Muscle of leg (tissue), 11 donors: ENCODE data around the gene MC2R. TPM values are rescaled to one million over a fixed set of nuclear protein-coding genes. Genes with fewer than 3 reads are reported as not detected.
"Not testable (repeated sequence)": the region's sequence is repeated elsewhere in the genome, so short reads cannot be mapped to it uniquely, and the experiment has no call there.

ENCODE experiments used
- DNase-seq: peaks from one replicate; pipeline ENCODE4 v3.0.0; 2013
- H3K27ac ChIP-seq: one replicate; pipeline ENCODE4 v1.5.1; 2013; ENCODE audit warnings: mild to moderate bottlenecking, low read length, control low read depth
- H3K27me3 ChIP-seq: one replicate; pipeline ENCODE4 v1.6.1; 2013; ENCODE audit warnings: low read length; ENCODE audit not compliant: control insufficient read depth, insufficient read depth
- H3K36me3 ChIP-seq: one replicate; pipeline ENCODE4 v1.6.1; 2013; ENCODE audit warnings: low read length; ENCODE audit not compliant: control insufficient read depth, insufficient read depth
- H3K4me1 ChIP-seq: one replicate; pipeline ENCODE4 v1.6.1; 2013; ENCODE audit warnings: low read length; ENCODE audit not compliant: control insufficient read depth, insufficient read depth
- H3K4me3 ChIP-seq: one replicate; pipeline ENCODE4 v1.5.1; 2013; ENCODE audit warnings: low read length, control low read depth
- H3K9me3 ChIP-seq: replicated peaks from 2 replicates; pipeline ENCODE4 v1.6.1; 2013; ENCODE audit warnings: low read depth, low read length; ENCODE audit not compliant: control insufficient read depth
- WGBS: methylation state at CpG from one replicate; pipeline ENCODE4 v1.1.5; 2013; ENCODE audit warnings: missing lambda C conversion rate; ENCODE audit not compliant: insufficient coverage; 5-methylcytosine and 5-hydroxymethylcytosine counted together
- polyA plus RNA-seq, 8 donors: library from polyadenylated mRNA; unstranded; fragments of 120-200 nt; gene quantifications; one replicate each; pipeline versions ENCODE4 v1.2.1 to v1.2.3, GENCODE V29; 2013; ENCODE audit warnings: inconsistent platforms in 1 of 8, low replicate concordance in 1 of 8; ENCODE audit not compliant: insufficient read length in 8 of 8, insufficient read depth in 1 of 8
- total RNA-seq: library from RNA; stranded (reverse); fragments of 120-200 nt; gene quantifications from one replicate; pipeline ENCODE4 v1.2.4, GENCODE V29; 2013

MC2R gene
- total and polyA plus RNA-seq, 9 donors, result 0.05 to 0.83 (median 0.18) TPM; not detected in 1

DNA sequence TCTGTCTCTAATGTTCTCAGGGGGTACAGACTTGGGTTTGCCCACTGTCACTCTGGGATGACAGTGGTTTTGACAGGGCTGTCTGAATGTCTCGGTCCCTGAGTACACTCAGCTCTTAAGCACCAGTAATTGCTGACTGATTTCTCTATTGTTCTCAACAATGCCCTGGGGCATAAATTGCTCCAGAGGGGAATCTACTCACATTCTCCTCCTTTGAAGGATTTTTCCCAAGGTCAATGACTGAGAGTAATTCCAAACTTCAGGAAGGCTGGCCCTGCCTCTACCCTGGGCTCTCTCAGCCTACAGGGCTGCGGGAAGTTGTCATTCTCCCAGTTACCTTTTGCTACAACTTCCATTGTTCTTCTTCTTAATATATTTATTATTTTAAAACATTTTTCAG lies 36.5 kb downstream of the MC2R start:
- no peaks in the 10 kb centered on the region for H3K4me1 ChIP-seq
- H3K36me3 ChIP-seq, result no peaks in the 10 kb centered on the region
- 75% methylated on average over 1 of the region's 2 CpGs for WGBS
- H3K27ac ChIP-seq, result no peak overlapping the region
- no peaks in the 10 kb centered on the region for H3K9me3 ChIP-seq
- no peaks in the 10 kb centered on the region for H3K27me3 ChIP-seq
- DNase-seq, result no peak
- H3K4me3 ChIP-seq, result no peak overlapping the region

DNA sequence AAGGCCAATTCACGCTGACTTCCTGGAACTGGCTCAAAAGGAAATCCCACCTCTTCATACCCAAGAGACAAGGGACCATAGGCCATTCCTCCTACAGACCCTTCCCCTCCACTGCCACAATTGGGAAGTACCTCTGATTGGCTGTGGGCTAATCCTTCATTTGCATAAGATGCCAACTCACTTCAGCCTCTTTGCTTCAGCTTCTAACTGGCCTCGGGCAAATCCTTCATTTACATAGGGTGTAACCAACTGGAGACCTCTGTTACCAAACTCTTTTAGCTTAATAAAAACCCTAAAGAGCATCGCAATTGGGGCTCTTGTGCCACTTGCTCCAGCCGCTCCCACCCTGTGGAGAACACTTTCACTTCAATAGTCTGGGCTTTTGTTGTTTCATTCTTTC lies 38.2 kb downstream of the MC2R start:
- 100% methylated on average over 4 of the region's 4 CpGs for WGBS
- Histone ChIP-seq H3K9me3 (no peaks in the 10 kb centered on the region), H3K4me3 (no peak overlapping the region), H3K36me3 (no peaks in the 10 kb centered on the region), H3K27me3 (peaks cover 2% of the 10 kb centered on the region), H3K4me1 (no peaks in the 10 kb centered on the region), H3K27ac (no peak overlapping the region)
- DNase-seq, result no peak

DNA sequence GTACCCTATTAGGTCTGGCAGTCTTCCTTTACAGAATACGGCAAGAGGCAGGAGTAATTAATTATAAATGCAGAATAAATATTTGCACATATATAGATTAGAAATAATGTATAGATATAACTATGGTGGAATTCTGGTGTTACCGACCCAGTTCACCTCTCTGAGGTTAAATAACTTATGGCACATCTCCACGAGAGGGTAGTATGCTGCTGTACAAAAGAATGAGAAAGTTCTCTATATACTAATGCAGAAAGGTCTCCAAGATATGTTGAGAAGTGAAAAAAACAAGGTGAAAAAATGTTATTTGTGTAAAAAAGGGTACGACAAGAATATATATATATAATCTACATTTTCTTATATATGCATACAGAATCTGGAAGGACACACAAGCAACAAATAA lies 40.8 kb downstream of the MC2R start:
- no peaks in the 10 kb centered on the region for H3K36me3 ChIP-seq
- peaks cover 14% of the 10 kb centered on the region for H3K27me3 ChIP-seq
- H3K4me3 ChIP-seq, result no peak overlapping the region
- whole genome bisulfite sequencing, result no CpG with 5 or more reads among the region's 4 CpGs
- DNase-seq, result no peak
- no peak overlapping the region for H3K27ac ChIP-seq
- H3K4me1 ChIP-seq, result no peaks in the 10 kb centered on the region
- H3K9me3 ChIP-seq, result no peaks in the 10 kb centered on the region

DNA sequence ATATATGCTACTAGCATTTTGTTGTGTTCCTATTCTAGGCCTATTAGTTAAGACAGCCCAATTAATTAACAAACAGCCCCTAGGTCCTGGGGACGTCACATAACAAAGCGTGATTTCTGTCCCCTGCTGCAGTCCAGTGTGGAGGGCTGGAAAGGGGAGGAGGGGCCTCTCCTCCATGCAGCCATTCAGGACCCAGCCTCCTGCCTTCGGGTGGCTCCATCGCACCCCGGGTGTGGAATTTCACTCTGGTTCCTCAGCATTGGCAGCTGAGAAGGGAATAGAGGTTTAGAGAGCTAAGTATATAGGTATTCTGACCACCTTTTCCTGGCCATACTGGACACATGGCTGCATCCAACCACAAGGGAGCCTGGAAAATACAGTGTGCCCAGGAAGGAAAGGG lies 42.4 kb downstream of the MC2R start:
- Histone ChIP-seq H3K27me3 (peaks cover 25% of the 10 kb centered on the region), H3K36me3 (no peaks in the 10 kb centered on the region), H3K4me1 (peaks cover 2% of the 10 kb centered on the region), H3K27ac (no peak overlapping the region), H3K4me3 (no peak overlapping the region), H3K9me3 (no peaks in the 10 kb centered on the region)
- no CpG with 5 or more reads among the region's 5 CpGs for WGBS
- no peak for DNase-seq

DNA sequence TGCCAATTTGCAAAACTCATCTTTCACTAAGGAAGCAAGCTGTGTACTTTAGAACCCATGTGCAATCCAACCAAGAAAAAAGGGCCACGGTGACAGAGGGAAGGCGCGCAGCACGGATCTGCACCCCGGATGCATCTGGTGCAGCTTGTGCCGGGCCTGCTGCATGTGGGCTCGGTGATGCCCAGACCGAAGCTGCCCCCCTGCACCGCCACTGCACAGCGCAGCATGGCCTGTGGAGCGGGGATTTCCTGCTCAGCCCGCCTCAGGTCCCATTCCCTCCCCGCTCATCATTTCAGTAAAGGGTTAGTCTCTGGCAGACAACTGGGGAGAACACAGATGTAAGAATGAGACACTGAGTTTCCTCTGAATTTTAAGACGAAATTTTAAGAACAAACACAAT lies 43.0 kb downstream of the MC2R start:
- Histone ChIP-seq H3K4me3 (no peak overlapping the region), H3K27ac (no peak overlapping the region), H3K4me1 (peaks cover 2% of the 10 kb centered on the region), H3K27me3 (peaks cover 25% of the 10 kb centered on the region), H3K36me3 (no peaks in the 10 kb centered on the region), H3K9me3 (no peaks in the 10 kb centered on the region)
- no peak for DNase-seq
- whole genome bisulfite sequencing, result 89% methylated on average over 11 of the region's 14 CpGs

DNA sequence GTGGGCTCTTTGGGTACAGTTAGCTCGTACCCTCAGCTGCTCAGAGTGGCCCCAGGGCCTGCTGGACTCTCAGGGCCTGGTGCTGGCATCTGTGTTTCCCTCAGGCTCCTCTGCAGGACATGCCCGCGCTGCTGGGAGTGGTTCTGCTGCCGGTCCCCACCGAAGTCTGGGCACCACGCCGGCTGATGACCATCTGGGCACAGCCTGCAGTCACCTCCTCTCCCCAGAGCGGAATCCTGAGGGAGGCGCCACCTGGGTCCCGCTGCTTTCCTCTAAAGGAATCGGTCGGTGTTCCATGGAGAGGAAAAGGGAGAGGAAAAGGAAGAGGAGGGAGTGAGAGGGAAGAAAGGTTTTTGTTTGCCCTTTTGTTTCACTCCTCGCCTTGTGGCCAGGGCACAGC lies 43.6 kb downstream of the MC2R start:
- H3K4me1 ChIP-seq, result peaks cover 2% of the 10 kb centered on the region
- H3K27ac ChIP-seq, result no peak overlapping the region
- no peaks in the 10 kb centered on the region for H3K9me3 ChIP-seq
- no peak for DNase-seq
- H3K27me3 ChIP-seq, result peaks cover 29% of the 10 kb centered on the region
- WGBS, result 39% methylated on average over 7 of the region's 13 CpGs
- no peak overlapping the region for H3K4me3 ChIP-seq
- H3K36me3 ChIP-seq, result no peaks in the 10 kb centered on the region

DNA sequence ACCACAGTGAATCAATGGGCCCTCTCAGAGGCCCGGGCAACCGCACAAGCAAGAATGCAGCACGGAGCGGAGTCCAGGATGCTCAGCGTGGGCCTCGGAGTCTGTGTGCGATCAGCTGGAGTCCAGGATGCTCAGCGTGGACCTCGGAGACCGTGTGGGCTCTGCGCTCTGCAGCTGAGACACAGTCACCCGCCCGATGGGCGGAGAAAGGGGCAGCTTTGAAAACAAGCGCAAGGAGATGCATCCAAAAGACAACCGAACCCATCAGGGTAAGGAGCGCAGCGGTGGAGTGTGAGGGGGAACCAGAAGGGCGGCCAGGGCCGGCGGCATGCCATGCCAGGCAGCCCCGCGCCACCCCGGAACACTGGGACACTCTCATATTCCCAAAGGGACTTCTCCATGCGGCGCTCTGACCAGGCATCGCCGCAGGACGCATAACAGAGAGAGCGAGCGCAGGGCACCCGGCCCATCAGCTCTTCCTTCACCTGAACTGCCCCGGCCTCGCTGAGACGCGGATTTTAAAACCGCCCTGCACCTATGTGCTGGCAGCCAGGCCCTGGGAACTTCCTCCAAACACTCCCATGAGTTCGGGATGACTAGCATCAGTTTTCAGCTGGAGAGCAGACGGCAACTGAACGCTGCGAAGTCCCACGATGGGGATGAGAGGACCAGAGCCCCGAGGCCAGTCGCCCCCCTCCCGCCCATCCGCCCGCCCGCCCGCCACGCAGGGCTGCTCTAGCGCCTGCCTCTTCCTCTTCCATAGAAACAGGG lies 46.6 kb downstream of the MC2R start:
- peaks cover 29% of the 10 kb centered on the region for H3K27me3 ChIP-seq
- H3K27ac ChIP-seq, result no peak overlapping the region
- whole genome bisulfite sequencing, result under 1% methylated on average over 35 of the region's 51 CpGs
- peaks cover 2% of the 10 kb centered on the region for H3K4me1 ChIP-seq
- no peaks in the 10 kb centered on the region for H3K36me3 ChIP-seq
- H3K9me3 ChIP-seq, result no peaks in the 10 kb centered on the region
- H3K4me3 ChIP-seq, result no peak overlapping the region
- no peak for DNase-seq

DNA sequence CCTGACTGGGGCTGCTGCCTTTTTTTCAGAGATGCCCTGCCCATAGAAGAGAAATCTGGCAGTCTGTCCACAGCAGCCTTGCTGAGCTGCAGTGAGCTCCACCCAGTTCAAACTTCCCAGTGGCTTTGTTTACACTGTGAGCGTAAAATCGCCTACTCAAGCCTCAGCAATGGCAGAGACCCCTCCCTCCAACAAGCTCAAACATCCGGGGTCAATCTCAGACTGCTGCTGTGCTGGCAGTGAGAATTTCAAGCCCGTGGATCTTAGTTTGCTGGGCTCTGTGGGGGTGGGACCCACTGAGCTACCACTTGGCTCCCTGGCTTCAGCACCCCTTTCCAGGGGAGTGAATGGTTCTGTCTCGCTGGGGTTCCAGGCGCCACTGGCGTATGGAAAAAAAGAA lies 52.4 kb downstream of the MC2R start:
- not testable (repeated sequence) for H3K27me3 ChIP-seq, H3K9me3 ChIP-seq, H3K4me3 ChIP-seq, H3K36me3 ChIP-seq, H3K27ac ChIP-seq, DNase-seq, H3K4me1 ChIP-seq
- 63% methylated on average over 5 of the region's 7 CpGs for WGBS

DNA sequence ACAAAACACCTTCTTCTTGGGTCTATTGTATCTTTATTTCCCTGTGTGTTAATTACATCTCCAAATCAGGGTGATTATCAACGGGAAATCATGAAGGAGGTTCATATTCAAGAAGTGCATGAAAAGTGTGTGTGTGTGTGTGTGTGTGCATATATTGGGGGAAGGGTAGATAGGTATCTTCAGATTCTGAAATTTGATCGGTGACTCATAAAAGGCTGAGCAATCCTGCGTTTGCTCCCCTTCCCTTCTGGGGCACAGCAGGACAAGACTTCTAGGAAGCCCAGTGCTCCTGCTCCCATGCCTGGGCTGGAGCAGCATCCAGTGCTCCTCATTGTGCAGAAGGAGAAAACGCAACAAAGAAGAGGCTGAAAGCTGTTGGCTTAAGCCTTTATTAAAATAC lies 65.5 kb downstream of the MC2R start:
- no peaks in the 10 kb centered on the region for H3K36me3 ChIP-seq
- no peak overlapping the region for H3K4me3 ChIP-seq
- H3K4me1 ChIP-seq, result no peaks in the 10 kb centered on the region
- no peak overlapping the region for H3K27ac ChIP-seq
- 77% methylated on average over 2 of the region's 4 CpGs for WGBS
- no peak for DNase-seq
- H3K9me3 ChIP-seq, result peaks cover 6% of the 10 kb centered on the region
- H3K27me3 ChIP-seq, result no peaks in the 10 kb centered on the region

DNA sequence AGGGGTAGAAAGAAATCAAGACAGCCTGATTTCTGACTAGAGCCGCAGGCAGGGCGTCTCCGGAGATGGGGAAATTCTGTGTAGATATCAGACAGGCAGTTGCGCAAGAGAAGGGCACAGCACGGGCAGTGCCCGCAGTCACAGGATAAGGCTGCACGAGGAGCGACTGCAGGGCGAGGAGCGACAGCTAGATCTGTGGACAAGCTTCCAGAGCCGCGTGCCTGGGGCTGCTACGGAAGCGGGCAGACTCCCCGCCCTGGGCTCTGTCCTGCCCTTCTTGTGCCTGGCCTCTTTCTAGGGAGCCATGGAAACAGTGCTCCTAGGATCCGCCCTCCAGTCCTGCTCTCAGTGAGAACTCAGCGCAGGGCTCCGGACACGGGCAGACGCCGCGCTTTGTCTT lies 78.8 kb downstream of the MC2R start:
- Histone ChIP-seq H3K36me3 (no peaks in the 10 kb centered on the region), H3K27me3 (peaks cover 2% of the 10 kb centered on the region), H3K9me3 (no peaks in the 10 kb centered on the region), H3K4me1 (no peaks in the 10 kb centered on the region), H3K27ac (no peak overlapping the region), H3K4me3 (no peak overlapping the region)
- DNase-seq, result no peak
- 93% methylated on average over 21 of the region's 22 CpGs for WGBS

DNA sequence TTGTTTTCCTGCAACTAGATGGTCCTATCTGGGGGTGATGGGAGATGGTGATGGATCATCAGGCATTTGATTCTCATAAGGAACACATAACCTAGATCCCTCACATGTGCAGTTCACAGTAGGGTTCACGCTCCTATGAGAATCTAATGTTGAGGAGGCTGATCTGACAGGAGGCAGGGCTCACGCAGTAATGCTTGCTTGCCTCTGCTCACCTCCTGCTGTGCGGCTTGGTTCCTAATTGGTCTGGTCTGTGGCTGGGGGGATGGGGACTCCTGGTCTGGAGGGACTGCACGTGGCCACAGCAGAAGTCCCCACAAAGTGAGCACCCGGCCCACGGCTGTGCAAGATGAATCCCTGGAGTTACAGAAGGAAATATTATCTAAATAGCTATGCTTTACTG lies 80.1 kb downstream of the MC2R start:
- no peak for DNase-seq
- Histone ChIP-seq H3K36me3 (no peaks in the 10 kb centered on the region), H3K27me3 (peaks cover 5% of the 10 kb centered on the region), H3K9me3 (no peaks in the 10 kb centered on the region), H3K27ac (no peak overlapping the region), H3K4me1 (no peaks in the 10 kb centered on the region), H3K4me3 (no peak overlapping the region)
- WGBS, result no CpG with 5 or more reads among the region's 6 CpGs
